ENCODE data around the gene CISD3.

GRCh38 chr17:38698760-38699159 lies 31.4 kb upstream of the CISD3 start:
- TF ChIP-seq SIN3A (IDR thresholded peaks at IDR 0.05; ENCODE audit: low read depth, low read length) (no peak), SMARCA5 (IDR thresholded peaks at IDR 0.05) (no peak), USF2 (IDR thresholded peaks at IDR 0.05; ENCODE audit: borderline replicate concordance, low read depth, low read length) (no peak), FOS (IDR thresholded peaks at IDR 0.05; ENCODE audit: borderline replicate concordance, extremely low read depth, insufficient read length) (no peak), CTCF (IDR thresholded peaks at IDR 0.05 in 2 of 3, conservative IDR thresholded peaks at IDR 0.05 in 1 of 3; ENCODE audit: control insufficient read depth in 2 of 3, extremely low read depth in 1 of 3, insufficient read depth in 1 of 3, low read depth in 3 of 3, low read length in 3 of 3) (no peak), ZNF274 (IDR thresholded peaks at IDR 0.05; ENCODE audit: insufficient read depth, insufficient read length) (no peak), POLR2AphosphoS5 (IDR thresholded peaks at IDR 0.05; ENCODE audit: low read length) (no peak), SMAD1 (IDR thresholded peaks at IDR 0.05; ENCODE audit: low read depth, partially characterized antibody) (no peak), POLR2A (IDR thresholded peaks at IDR 0.05; ENCODE audit: low read depth, low read length) (no peak), ZSCAN29 (IDR thresholded peaks at IDR 0.05) (no peak), ATF2 (IDR thresholded peaks at IDR 0.05; ENCODE audit: low read length) (no peak), PBX3 (IDR thresholded peaks at IDR 0.05; ENCODE audit: insufficient replicate concordance, low read depth, low read length) (no peak)

Data from GM12878 (cell line).